AML-193 (cell line): ENCODE measurements around the gene DRAXIN.

Experiments
- DNase-seq, 2 experiments: peaks; one replicate each; lab custom pipeline; 2025; lab: John Stamatoyannopoulos, UW

DRAXIN gene

DNA sequence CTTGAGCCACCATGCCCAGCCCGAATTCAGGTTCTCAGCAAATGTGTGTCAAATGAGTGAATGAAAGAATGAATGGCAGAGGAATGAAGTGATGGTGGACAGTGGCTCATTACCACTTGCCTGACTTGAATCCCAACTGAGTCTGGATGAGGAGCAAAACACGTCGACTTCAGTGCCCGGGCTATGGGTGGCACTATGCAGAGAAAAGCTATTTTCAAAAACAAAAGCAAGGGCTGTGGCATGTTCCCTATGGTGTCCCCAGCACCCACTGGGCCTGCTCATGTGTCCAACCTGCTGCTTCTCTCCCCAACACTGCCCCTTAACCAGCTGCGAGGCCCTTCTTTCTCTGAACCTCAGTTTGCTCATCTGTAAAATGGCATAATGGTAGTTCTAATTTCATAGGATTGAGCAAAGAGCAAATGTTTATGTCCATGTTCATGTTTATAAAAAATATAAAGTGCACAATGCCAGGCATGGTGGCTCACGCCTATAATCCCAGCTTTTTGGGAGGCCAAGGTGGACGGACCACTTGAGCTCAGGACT, 6.2 kb upstream of the DRAXIN start:
- DNase-seq: no peak

DNA sequence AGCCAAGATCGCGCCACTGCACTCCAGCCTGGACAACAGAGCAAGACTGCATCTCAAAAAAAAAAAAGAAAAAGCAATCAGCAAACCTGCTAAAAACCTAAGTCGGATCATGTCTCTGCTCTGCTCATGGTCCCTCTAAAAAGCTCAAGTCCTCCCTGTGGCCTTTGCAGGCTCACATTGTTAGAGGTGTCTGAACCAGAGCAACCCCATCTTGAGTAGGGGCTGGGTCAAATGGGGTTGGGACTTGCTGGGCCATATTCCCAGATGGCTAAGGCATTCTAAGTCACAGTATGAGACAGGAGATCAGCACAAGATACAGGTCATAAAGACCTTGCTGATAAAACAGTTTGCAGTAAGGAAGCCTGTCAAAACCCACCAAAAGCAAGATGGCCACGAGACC, 3.0 kb upstream of the DRAXIN start:
- no peak for DNase-seq

DNA sequence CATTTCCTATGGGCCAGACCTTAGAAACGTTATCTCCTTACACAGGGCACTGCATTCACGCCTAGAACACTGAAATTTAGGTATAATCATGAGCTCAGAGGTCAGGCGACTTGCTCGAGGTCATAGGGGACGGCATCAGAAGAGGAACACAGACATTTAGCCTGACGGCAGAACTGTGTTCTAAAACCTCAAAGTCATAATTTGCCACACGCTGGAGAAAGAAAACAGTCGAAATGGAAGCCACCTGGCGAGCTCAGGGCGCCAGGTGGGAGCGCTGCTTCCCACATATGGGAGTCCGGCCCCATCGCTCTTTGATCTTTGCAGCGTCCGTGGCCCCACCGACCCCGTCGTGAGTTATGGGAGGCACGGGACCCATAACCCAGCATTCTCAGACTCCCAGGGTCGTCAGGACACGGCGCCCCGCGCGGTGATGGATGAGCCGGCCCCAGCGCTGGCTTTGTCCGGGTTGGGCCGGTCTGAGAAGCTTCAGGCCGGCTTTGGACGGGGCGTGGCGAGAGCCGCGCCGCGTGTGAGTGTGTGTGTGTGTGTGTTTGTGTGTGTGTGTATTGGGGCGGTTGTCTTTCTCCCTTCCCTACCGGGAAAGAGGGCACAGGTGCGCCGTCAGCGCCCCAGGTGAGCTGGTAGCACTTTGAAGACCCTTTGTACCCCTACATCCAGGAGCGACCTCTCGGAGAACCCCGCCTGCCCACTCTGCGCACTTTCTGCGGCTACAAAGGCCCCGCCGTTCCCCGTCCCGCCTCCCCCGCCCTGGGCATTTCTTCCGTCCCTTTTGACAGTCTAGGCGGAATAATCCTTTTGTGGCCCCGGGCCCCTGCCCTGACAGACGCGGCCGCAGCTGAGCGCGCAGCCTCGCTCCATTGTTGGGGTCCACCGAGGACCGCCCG, 861 bp upstream of the DRAXIN start:
- no peak for DNase-seq

DNA sequence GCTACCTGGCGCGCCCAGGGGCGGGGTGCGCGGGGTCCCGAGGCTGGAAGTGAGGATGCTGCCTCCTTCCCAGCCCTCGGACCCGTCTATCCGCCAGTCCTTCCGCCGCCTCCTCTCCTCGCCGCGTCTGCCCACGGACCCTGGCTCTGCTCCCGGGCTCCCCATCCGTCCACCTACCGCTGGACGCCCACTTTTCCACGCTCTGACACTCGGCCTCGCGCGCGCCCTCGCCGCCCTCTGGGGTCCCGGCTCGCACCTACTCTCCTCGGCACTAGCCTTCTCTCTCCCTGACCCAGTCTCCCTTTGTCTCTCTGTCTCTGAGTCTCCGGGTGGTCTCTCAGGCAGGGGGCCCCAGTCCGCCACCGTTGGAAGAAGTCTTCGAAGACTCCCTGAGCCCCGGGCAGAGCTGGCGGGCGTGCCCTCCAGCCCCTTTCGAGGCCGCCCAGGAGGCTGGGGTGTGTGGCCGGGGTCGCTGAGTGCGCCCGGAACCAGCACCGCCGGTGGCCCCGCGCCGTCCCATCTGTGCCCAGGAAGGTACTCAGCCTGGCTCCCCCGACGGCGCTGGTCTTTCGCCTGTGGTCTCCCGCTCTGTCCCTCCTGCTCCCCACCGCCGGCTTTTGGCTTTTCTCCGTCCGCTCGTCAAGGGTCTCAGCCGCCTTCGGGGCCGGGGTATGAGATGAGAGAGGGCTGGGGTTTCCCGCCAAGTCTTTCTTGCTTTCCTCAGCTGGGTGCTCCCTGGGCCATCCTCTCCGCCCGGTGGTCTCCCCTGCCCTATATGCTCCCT, 610 bp downstream of the DRAXIN start:
- no peak for DNase-seq

DNA sequence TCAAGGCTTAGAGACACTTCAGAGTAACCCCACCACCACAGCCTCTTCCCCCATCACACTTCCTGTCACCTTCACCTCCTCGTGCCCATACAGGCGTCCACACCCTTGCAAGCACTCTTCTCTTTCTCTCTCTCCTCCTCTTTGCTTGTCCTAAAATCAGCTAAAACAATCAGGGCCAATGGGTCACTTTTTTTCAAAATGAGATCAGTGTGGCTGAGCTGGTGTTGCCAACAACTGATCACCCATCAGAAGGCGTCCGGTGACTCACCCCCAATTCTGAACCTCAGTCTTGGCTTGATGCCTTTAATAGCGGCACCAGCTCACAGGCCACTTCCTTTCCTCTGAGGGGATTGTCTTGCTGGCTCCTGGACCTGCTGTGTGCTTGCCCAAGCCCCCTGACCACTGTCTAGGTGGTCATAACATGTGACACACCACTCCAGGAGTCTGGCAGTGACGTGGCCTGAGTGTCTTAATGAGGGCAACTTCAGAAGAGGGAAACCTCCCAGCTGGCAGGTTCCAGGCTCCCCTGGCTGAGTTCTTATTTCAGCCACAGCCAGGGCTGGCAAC, 1.6 kb downstream of the DRAXIN start:
- peak; percentile 86 to 88 for DNase-seq

DNA sequence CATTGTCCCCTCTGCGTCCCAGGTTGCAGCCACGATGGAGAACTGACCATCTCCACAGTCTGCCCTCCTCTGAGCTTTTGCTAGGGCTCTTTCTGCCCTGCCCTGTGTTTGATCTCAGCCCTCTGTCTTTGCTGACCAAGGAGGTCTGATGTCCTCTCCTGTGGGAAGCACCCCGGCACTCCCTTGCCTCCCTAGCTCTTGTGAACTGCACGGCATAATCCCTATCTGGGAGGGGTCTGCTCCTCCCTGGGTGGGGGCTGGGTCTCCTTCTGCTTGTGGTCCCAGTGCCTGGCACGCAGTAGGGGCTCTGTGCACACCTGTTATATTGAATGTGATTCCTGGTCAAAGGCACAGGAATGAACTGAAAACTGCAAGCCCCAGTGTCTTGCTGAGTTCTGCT, 2.4 kb downstream of the DRAXIN start:
- no peak for DNase-seq

DNA sequence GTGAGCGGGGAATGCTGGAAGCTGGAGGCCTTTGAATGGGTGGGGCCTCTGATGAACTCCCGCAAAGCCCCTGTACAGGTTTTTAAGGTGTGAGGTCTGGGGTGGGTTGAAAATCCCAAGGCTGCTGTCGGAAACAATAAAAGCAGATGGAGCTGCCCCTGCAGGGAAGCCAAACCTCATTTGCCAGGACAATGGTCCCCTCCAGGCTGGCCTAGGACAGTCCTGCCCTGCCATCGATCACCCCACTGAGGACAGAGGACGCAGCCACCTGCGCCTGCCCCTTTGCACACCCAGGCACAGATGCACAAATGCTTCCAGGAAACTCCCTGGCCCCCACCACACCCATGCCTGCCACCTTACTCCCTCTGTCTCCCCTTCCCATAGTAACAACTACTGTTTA, 4.4 kb downstream of the DRAXIN start:
- DNase-seq: no peak

DNA sequence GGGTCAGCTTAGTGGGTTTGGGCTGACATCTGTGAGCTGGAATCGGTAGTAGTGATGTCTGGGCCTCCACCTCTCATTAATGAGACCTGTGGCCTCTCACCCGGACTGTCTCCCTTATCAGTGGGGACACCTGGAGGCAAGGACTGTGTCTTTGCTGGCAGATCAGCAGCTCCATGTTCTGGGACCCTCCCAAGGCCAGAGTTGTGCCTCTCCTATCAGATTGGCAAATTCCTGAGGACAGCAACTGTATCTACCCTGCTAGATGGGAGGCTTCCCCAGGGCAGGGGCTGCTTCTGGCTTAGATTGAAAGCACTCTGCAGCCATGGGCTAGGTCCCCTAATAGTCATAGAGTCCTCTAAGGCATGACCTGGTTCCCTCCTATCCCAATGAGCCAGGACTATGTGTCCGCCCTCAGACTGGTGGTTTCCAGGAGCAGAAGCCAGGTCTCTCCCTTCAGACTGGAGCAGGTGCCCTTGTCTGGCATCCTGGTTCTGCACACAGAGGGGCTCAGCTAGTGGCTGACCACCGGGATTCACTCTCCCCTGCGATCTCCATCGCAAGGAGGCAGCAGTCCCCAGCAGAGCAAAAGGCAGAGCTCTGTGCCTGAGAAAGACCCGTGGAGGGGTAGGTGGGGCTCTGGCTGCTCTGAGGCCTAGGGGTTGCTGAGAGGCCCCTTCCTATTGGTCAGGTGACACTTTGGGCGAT, 5.8 kb downstream of the DRAXIN start:
- DNase-seq: no peak

DNA sequence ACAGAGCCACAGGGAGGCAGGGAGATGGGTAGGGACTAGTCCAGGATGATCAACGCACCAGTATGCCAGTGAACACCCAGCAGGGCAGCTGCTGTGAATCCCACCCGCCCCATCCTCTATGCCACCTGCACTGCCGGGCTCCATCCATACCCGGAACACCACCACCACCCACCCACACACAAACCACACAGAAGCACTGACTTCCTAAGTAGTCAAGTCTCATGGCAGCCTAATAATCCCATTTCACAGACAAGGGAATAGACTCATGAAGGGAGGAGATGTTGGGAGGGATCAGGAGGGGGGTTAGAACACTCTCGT, 6.3 kb downstream of the DRAXIN start:
- DNase-seq: no peak

DNA sequence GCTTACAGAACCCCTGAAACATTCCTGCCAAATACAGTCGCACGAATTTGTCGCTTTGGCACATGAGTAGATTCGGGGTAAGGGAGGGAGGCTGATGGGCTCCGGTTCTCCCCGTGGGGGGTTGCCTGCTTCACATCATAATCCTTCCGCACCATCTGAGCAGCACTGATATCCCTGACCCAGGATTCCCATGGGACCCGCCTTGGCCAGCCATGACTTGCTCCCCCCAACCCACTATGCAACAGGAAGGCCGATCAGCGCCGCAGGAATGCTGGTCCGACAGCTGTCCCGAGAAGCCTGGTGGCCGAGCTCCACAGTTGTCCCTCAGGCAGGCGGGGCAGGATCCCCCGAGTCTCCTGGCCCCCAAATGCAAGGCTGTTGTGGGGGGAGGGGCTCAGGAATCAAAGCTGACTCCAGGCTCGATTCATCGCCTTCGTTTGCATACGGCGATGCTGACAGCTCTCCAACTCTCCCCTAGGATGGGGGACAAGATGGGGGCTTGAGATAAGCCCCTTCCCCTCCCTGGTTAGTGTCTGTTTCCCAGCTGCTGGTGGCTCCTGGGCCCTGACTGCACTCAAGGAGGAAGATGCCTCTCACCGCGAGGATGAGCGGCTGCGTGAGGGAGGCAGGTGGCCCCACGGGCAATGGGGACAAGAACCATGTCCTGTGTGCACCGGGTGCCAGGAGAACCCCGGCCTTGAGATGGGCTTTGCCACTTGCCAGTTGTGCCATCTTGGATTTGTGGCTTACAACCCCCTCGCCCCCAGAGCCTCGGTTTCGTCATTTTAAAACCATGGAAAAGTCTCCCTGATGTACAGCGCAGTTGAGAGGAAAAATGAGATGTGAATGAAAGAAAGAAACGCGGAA, 9.3 kb downstream of the DRAXIN start:
- DNase-seq: no peak

DNA sequence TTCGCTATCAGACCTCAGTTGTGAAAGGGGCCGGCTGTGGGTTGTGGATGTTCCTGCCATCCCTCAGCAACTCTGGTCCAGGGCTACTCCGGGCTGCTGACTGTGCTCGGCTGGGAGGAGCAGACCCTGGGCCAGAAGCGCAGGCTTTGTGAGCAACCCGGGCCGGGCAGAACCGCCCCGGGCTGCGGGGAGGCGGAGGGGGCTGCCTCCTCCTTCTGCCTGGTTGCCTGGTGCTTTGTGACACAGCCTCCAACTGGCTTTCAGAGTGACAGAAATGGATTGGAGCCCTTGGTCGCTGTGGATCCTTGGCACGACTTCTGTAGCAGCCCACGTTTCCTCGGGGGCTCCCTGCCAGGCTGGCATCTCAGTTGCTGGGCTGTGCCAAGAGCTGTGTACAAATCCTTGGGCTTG, 10.0 kb downstream of the DRAXIN start:
- DNase-seq: no peak

DNA sequence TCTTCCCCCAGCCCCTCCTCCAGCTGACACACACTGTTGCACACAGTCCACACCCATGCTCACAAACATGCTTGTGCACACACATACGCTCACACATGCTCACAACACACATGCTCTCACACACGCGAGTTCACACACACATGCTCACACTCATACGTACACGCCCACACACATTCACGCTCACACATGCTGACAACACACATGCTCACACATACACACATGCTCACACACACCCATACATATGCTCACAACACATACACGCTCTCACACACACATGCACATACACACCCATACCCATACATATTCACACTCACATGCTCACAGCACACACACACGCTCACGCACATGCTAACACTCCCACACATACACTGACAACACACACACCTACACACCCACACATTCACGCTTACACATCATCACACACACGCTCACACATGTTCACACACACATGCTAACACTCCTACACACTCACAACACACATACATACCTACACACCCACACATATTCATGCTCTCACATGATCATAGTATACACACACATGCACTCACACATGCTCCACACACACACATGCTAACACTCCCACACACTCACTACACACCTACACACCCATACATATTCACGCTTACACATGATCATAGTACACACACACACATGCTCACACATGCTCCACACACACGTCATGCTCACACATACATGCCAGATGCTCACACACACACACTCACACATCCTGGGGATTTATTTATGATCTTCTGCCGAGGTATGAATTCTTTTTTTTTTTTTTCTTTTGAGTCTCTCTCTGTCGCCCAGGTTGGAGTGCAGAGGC, 10.7 kb downstream of the DRAXIN start:
- no peak for DNase-seq

DNA sequence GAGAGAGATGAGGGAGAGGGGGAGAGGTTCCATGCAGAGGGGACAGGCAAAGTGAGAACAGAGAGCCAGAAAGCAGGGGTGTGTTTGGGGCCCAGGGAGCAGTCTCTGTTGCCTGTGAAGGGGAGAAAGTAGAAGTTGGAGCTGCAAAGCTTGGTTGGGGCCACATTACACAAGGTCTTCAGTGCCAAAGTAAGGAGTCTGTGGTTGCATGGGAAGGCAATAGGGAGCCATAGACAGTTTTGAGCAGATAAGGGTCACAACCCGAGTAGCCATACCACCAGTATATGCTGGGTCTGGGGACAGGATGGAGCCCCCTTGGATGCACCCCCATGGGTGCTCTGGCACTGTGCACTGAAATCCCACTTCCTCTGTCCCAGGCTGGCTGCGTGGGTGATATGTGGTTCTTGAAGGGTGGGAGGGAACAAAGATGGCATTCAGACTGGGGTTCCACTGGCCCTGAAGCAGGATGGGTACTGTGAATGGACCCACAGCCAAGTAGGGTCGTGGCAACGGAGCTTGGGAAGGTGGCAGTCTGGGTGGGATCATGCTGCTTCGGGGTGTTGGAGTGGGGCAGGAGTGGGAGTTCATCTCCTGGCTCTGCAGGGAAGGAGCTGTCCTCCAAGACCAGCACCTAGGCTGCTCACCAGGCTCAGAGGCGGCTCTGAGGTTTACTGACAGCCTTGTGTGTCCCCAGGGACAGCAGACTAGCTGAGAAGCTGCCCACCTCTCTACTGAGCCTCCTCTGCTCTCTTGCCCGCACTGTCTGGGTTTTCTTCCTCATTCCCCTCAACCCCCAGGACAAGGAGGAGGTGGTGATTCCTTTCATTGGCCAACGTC, 12.1 kb downstream of the DRAXIN start:
- no peak for DNase-seq

DNA sequence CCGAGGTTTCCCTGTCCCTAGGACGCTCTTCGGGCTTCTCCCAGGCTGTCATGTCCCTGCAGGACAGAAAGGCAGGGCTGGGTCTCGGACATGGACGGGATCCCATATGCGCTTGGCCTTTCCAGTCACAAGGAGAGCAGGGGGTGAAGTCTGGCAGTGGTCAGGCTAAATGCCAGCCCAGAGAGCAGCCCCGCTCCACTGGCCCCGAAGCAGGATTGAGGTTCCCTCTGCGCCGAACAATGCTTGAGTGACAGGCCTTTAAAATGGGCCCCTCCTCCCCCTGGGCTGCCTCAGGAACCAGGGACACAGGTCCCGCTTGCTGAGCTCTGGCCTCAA, 12.7 kb downstream of the DRAXIN start:
- DNase-seq: no peak

DNA sequence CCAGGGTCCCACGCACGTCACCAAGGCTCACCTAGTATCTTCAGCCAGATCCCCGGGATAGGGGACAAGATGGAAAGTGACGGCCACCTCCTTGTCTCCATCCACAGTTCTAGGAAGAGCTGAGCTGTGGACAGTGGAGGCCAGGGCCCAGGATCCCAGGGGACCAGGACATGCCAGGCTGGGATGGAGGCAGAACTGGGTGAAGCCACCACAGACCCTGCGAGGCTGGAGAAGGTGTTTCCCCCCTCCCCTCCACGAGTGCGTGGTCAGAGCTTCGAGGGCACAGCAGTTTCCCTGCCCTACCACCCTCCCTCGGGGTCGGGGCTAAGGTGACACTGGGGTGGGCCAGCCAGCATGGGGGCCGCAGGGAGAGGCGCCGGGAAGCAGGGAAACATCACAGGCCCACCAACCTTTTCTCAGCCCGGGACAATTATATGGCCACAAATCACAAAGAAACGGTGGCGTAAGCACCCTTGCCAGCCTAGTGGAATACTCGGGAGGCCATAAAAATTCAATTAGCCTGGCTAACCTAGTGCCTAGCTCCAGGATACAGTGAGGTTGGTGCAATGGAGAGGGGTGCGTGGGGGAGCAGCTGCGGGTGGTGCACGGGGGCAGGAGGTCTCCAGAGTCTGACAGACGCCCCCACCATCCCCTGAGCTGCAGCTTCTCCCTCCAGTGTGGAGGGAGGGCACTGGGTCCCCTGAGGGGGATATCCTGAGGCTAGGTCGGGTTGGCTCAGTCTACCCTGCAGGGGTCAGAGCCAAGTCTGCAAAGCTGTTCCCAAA, 13.4 kb downstream of the DRAXIN start:
- DNase-seq: no peak

DNA sequence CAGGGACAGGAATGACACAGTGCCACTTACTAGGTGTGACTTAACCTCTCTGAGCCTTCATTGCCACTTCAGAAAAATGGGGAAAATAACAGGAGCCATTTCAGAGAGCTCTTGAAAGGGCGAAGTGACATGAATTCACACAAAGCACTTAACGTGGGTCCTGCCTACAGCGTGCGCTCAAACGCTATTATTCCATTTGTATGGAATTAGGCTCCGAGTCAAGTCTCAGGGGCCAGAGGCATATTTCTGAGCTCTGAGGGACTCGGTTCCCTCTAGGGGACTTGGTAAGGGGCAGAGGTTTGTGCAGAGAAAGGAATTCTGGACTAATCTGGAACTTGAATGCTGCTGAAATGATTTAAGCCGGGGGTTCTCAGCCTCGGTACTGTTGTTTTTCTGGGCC, 14.1 kb downstream of the DRAXIN start:
- DNase-seq: no peak

DNA sequence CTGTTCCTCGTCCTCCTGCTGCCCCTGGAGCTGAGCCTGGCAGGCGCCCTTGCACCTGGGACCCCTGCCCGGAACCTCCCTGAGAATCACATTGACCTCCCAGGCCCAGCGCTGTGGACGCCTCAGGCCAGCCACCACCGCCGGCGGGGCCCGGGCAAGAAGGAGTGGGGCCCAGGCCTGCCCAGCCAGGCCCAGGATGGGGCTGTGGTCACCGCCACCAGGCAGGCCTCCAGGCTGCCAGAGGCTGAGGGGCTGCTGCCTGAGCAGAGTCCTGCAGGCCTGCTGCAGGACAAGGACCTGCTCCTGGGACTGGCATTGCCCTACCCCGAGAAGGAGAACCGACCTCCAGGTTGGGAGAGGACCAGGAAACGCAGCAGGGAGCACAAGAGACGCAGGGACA, 14.8 kb downstream of the DRAXIN start:
- no peak for DNase-seq

DNA sequence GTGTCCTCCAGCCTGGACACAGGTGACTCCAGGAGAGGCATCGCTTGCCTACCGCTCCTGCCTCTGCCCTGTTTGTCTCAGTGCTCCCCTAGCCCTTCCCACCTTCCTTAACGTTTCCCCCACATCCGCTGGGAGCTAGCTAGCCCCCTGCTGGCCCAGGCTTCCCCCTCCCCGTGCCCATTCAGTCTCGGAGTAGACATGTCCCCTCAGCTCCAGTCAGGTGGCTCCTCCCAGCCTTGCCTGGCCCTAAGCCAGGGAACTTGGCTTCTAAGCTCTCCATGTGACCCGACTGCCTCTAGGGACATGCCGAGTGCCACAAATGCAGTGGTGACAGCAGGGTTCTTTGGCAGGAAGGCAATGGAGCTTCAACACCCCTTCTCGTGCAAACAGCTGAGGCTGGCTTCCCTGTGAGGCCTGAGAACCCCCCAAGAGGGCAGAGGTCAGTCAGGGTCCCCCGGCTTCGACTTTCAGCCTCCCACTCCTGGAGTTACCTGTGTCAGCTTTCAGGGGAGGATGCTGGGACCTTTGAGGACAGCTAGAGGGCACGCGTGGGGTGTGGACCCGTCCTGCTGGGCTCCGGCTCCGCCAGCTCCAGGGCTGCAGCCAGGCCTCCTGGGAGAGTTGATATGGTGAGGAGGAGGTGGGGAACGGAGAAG, 16.2 kb downstream of the DRAXIN start:
- no peak for DNase-seq
